Measurements from ENCODE around the gene AGPAT4.

DNA sequence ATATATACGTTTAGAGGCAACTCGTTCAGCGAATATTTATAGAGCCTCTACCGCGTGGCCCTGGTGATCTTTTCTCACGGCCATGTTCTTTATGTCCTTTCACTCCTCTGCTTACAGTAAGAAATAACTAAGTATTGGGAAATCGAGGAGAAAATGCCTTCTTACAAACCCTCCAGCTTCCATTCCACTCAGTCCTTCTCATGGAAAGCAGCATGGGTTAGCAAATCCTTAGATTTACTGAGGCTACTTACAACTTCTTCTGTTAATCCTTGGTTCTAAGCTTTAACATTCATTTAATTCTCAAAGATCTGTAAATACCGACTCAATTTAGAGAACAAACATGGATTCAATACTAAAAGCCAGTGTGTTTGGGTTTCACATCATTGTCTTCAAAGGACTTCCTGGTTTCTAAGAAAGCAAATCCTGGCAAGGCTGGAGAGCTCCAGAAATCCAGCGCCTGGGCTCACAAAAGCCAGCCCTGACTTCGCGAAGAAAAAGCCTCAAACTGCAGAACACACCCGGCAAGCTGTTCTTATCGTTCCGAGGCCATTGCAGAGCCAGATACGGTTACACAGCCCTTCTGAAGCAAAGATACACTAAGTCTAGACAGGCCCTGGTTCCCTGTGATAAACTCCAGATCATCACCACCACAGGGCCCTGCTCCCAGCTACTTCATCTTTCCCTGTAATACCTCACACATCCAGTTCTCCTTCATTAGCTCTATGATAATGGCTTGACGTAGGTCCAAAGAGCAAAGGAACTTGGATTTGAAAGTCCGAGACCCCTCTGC is 19.2 kb downstream of the AGPAT4 start:
- TF ChIP-seq, protein P1, sequence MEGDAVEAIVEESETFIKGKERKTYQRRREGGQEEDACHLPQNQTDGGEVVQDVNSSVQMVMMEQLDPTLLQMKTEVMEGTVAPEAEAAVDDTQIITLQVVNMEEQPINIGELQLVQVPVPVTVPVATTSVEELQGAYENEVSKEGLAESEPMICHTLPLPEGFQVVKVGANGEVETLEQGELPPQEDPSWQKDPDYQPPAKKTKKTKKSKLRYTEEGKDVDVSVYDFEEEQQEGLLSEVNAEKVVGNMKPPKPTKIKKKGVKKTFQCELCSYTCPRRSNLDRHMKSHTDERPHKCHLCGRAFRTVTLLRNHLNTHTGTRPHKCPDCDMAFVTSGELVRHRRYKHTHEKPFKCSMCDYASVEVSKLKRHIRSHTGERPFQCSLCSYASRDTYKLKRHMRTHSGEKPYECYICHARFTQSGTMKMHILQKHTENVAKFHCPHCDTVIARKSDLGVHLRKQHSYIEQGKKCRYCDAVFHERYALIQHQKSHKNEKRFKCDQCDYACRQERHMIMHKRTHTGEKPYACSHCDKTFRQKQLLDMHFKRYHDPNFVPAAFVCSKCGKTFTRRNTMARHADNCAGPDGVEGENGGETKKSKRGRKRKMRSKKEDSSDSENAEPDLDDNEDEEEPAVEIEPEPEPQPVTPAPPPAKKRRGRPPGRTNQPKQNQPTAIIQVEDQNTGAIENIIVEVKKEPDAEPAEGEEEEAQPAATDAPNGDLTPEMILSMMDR (conservative IDR thresholded peaks at IDR 0.05) = no peak
- no peak for TF ChIP-seq EZH2 (IDR thresholded peaks at IDR 0.05; ENCODE audit: low read depth)
